Nephron progenitor cell (in vitro differentiated cells): ENCODE data around the gene TIGD3.

Experiments used
- DNase-seq: peaks from one replicate; pipeline ENCODE4 v3.0.0; 2021
- H3K27ac Mint-ChIP-seq: 2 replicates; pipeline ENCODE4 v1.8.0; 2021; ENCODE audit warnings: mild to moderate bottlenecking, moderate library complexity, mixed read lengths
- H3K27me3 Mint-ChIP-seq: 2 replicates; pipeline ENCODE4 v1.8.0; 2021; ENCODE audit warnings: mild to moderate bottlenecking, low read depth, mixed read lengths; ENCODE audit not compliant: poor library complexity
- H3K36me3 Mint-ChIP-seq: 2 replicates; pipeline ENCODE4 v1.8.0; 2021; ENCODE audit warnings: low read depth, mixed read lengths
- H3K4me1 Mint-ChIP-seq: 2 replicates; pipeline ENCODE4 v1.8.0; 2021; ENCODE audit warnings: mixed read lengths
- H3K4me3 Mint-ChIP-seq: 2 replicates; pipeline ENCODE4 v1.8.0; 2021; ENCODE audit warnings: mild to moderate bottlenecking, moderate library complexity, mixed read lengths
- H3K9me3 Mint-ChIP-seq: 2 replicates; pipeline ENCODE4 v1.8.0; 2021; ENCODE audit warnings: mild to moderate bottlenecking, moderate library complexity, mixed read lengths
- CTCF ChIP-seq: fragments of 200-600 bp; sonication (generic); IDR thresholded peaks from 2 replicates; pipeline ENCODE4 v1.5.0; 2021; ENCODE audit warnings: antibody characterized with exemption

TIGD3 gene

DNA sequence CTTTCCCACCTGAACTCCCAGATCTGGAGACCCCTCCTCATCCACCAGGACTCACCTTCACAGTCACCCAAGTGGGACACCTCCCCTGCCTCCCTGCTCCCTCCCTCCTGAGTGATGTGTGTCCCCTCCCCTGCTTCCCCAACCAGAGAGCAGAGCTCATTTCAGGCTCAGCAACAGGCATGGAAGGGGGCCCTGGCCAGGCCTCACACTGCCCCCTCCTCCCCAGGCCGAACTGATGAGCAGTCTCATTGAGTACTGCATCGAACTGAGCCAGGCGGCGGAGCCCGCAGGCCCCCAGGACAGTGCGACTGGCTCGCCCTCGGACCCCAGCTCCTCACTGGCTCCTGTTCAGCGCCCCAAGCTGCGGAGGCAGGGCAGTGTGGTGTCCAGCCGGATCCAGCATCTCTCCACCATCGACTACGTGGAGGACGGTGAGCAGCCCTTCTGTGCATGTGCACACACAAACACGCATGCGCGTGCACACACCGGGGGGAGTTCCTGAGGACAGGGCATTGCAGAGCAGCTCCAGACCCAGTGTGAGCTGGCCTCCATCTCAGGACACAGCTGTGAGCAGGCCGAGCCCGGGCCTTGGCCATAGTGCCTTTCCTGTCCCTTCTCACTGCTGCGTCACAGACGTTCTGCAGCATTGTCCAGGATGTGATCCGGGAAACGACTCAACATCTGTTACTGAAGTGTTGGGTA lies 50.2 kb downstream of the TIGD3 start:
- no peak for TF ChIP-seq CTCF
- peaks cover 19% of the 10 kb centered on the region for H3K36me3 Mint-ChIP-seq
- H3K27me3 Mint-ChIP-seq: no peaks in the 10 kb centered on the region

More for the DNA sequence above, 50.2 kb downstream of the TIGD3 start:
- Mint-ChIP-seq H3K9me3 (no peaks in the 10 kb centered on the region), H3K4me1 (peaks cover 12% of the 10 kb centered on the region), H3K4me3 (no peak overlapping the region), H3K27ac (no peak overlapping the region)
- no peak for DNase-seq
